Endodermal cell (in vitro differentiated cells): ENCODE data around the gene CBLL1. TPM values are rescaled to one million over a fixed set of nuclear protein-coding genes. Genes with fewer than 3 reads are reported as not detected.

ENCODE experiments used
- DNase-seq: peaks from one replicate; pipeline ENCODE4 v3.0.0-alpha.2; 2017
- H3K27ac ChIP-seq: 2 replicates; pipeline ENCODE4 v1.5.1; 2013; ENCODE audit warnings: mild to moderate bottlenecking, low read depth, low read length, moderate library complexity
- H3K27me3 ChIP-seq: 2 replicates; pipeline ENCODE4 v1.6.1; 2013; ENCODE audit warnings: mild to moderate bottlenecking, low read length, moderate library complexity; ENCODE audit not compliant: insufficient read depth, control insufficient read depth, poor library complexity, severe bottlenecking
- H3K36me3 ChIP-seq: 2 replicates; pipeline ENCODE4 v1.7.0; 2013; ENCODE audit warnings: mild to moderate bottlenecking, low read length, moderate library complexity; ENCODE audit not compliant: control insufficient read depth, insufficient read depth
- H3K4me1 ChIP-seq: one replicate; pipeline ENCODE4 v1.7.0; 2013; ENCODE audit warnings: low read length; ENCODE audit not compliant: control insufficient read depth, insufficient read depth
- H3K4me3 ChIP-seq: 2 replicates; pipeline ENCODE4 v1.5.1; 2013; ENCODE audit warnings: mild to moderate bottlenecking, low read length, moderate library complexity
- H3K9ac ChIP-seq: 2 replicates; pipeline ENCODE4 v1.6.1; 2013; ENCODE audit warnings: mild to moderate bottlenecking, low read length, moderate library complexity; ENCODE audit not compliant: poor library complexity, severe bottlenecking; ENCODE audit errors: extremely low read depth
- H3K9me3 ChIP-seq: 2 replicates; pipeline ENCODE4 v1.6.1; 2013; ENCODE audit warnings: mild to moderate bottlenecking, low read length, moderate library complexity; ENCODE audit not compliant: control insufficient read depth
- H3K27ac Mint-ChIP-seq: 2 replicates; pipeline ENCODE4 v1.8.0; 2020; ENCODE audit warnings: mixed read lengths
- H3K27me3 Mint-ChIP-seq: 2 replicates; pipeline ENCODE4 v1.8.0; 2021; ENCODE audit warnings: mild to moderate bottlenecking, mixed read lengths; ENCODE audit not compliant: insufficient read depth
- H3K36me3 Mint-ChIP-seq: 2 replicates; pipeline ENCODE4 v1.8.0; 2020; ENCODE audit warnings: low read depth, mixed read lengths
- H3K4me1 Mint-ChIP-seq: 2 replicates; pipeline ENCODE4 v1.8.0; 2020; ENCODE audit warnings: mixed read lengths
- H3K4me3 Mint-ChIP-seq: 2 replicates; pipeline ENCODE4 v1.8.0; 2020; ENCODE audit warnings: mild to moderate bottlenecking, moderate library complexity, mixed read lengths
- H3K9me3 Mint-ChIP-seq: 2 replicates; pipeline ENCODE4 v1.8.0; 2020; ENCODE audit warnings: mild to moderate bottlenecking, mixed read lengths
- WGBS, 2 experiments: methylation state at CpG; one replicate each; pipeline versions ENCODE4 v1.1.5 to v1.1.7; 2013; ENCODE audit warnings: missing lambda C conversion rate in 2 of 2, mixed read lengths in 1 of 2; ENCODE audit not compliant: insufficient coverage in 1 of 2, insufficient read length in 1 of 2; 5-methylcytosine and 5-hydroxymethylcytosine counted together
- total RNA-seq, 2 donors: library from RNA; stranded (reverse); fragmentation: NEBNext Ultra II Directional in 1 of 2; extraction: Animal tissue kit (Norgen Biotek cat#: 25700) in 1 of 2; gene quantifications; 2 replicates in 1 of 2; 3 replicates in 1 of 2; pipeline ENCODE4 v1.2.1, GENCODE V29; 2021
- TF ChIP-seq, protein P1 (sequence below): fragments of 200-600 bp; sonication (generic); conservative IDR thresholded peaks from 2 replicates; pipeline ENCODE4 v1.5.0; 2021; ENCODE audit warnings: antibody characterized with exemption, mild to moderate bottlenecking

Gene CBLL1
- total RNA-seq, 2 donors from 2014 or later: 33.3 to 34.7 TPM

DNA sequence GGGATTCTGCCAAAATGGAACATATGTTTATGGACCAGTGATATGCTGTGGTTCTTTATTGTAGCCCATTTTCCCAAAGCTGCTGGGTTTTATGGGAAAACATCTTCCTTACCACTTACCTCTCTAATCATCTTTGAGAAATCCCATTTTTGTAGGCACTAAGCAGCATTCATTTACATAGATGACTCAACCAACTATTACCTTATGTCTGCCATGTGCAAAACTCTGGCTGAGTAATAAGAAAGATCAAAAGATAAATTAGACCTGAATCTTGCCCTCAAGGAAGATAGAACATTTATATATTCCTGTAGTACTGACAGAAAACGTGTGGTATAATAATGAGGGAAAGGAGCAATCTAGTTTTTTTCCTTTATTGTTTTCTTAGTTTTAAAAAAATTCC, 24.3 kb downstream of the CBLL1 start:
- H3K4me3 Mint-ChIP-seq: no peak overlapping the region
- H3K27ac Mint-ChIP-seq: no peak overlapping the region
- DNase-seq: no peak
- Histone ChIP-seq H3K4me3 (no peak overlapping the region), H3K9ac (no peak overlapping the region), H3K27me3 (no peaks in the 10 kb centered on the region), H3K27ac (no peak overlapping the region), H3K4me1 (no peaks in the 10 kb centered on the region), H3K9me3 (no peaks in the 10 kb centered on the region), H3K36me3 (no peaks in the 10 kb centered on the region)
- H3K36me3 Mint-ChIP-seq: no peaks in the 10 kb centered on the region
- TF ChIP-seq, protein P1, sequence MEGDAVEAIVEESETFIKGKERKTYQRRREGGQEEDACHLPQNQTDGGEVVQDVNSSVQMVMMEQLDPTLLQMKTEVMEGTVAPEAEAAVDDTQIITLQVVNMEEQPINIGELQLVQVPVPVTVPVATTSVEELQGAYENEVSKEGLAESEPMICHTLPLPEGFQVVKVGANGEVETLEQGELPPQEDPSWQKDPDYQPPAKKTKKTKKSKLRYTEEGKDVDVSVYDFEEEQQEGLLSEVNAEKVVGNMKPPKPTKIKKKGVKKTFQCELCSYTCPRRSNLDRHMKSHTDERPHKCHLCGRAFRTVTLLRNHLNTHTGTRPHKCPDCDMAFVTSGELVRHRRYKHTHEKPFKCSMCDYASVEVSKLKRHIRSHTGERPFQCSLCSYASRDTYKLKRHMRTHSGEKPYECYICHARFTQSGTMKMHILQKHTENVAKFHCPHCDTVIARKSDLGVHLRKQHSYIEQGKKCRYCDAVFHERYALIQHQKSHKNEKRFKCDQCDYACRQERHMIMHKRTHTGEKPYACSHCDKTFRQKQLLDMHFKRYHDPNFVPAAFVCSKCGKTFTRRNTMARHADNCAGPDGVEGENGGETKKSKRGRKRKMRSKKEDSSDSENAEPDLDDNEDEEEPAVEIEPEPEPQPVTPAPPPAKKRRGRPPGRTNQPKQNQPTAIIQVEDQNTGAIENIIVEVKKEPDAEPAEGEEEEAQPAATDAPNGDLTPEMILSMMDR: no peak
- no peaks in the 10 kb centered on the region for H3K4me1 Mint-ChIP-seq
- H3K9me3 Mint-ChIP-seq: no peaks in the 10 kb centered on the region
- 44% methylated on average over 1 of the region's 1 CpG; no CpG with 5 or more reads in 1 of the 2 experiments for WGBS, 2 experiments
- H3K27me3 Mint-ChIP-seq: no peaks in the 10 kb centered on the region

DNA sequence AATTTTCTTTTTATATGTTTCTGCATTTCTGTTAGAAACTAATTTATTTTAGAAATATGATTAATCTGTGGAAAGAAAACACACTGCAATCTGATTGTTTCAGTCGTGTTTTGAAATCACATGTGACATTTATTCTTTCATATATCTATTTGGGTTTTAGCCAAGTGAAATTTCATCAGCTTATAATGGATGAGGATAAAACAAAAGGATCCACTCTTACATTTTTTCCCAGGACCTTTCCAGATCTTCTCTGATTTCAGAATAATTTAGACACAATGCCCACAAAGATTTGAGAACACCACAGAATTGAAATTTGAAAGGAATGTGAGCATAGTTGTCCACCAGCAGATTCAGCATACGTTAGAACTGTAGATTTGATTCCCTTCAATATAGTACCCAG, 29.1 kb downstream of the CBLL1 start:
- Mint-ChIP-seq H3K4me1 (no peaks in the 10 kb centered on the region), H3K27me3 (peaks cover 3% of the 10 kb centered on the region), H3K36me3 (no peaks in the 10 kb centered on the region), H3K9me3 (no peaks in the 10 kb centered on the region), H3K27ac (no peak overlapping the region), H3K4me3 (no peak overlapping the region)
- no peak for DNase-seq
- TF ChIP-seq, protein P1: no peak
- H3K27ac ChIP-seq: no peak overlapping the region
- no peak overlapping the region for H3K4me3 ChIP-seq
- H3K36me3 ChIP-seq: no peaks in the 10 kb centered on the region
- no peaks in the 10 kb centered on the region for H3K4me1 ChIP-seq
- H3K27me3 ChIP-seq: no peaks in the 10 kb centered on the region
- 84 to 100% methylated on average over 1 to 2 of the region's 2 CpGs for WGBS, 2 experiments
- no peak overlapping the region for H3K9ac ChIP-seq
- no peaks in the 10 kb centered on the region for H3K9me3 ChIP-seq

DNA sequence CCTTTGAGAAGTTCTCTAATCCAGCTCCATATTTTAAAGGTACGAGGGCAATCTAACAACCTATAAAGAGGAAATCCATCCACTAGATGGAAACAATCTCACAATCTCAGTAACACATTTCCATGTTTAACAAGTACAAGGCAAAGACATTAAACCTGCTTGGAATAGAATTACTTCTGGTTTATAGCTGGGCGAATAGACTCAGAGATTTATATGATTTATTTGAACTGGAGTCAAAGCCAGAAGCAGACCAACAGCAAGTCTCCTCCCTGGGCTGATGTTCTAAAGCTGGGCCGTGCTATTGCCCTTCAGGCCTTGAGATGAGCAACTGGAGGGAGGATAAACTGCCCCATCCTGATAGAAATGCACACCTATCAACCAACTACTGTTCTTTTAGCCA, 33.8 kb downstream of the CBLL1 start:
- H3K4me1 Mint-ChIP-seq: peaks cover 6% of the 10 kb centered on the region
- peaks cover 3% of the 10 kb centered on the region for H3K27me3 Mint-ChIP-seq
- no peak for DNase-seq
- no peak overlapping the region for H3K27ac Mint-ChIP-seq
- Histone ChIP-seq H3K36me3 (no peaks in the 10 kb centered on the region), H3K9ac (no peak overlapping the region), H3K4me3 (no peak overlapping the region), H3K9me3 (no peaks in the 10 kb centered on the region), H3K4me1 (no peaks in the 10 kb centered on the region), H3K27me3 (no peaks in the 10 kb centered on the region), H3K27ac (no peak overlapping the region)
- 96% methylated on average over 3 of the region's 3 CpGs; no CpG with 5 or more reads in 1 of the 2 experiments for WGBS, 2 experiments
- H3K9me3 Mint-ChIP-seq: no peaks in the 10 kb centered on the region
- no peak overlapping the region for H3K4me3 Mint-ChIP-seq
- no peaks in the 10 kb centered on the region for H3K36me3 Mint-ChIP-seq
- TF ChIP-seq, protein P1: no peak
